GM21526 (cell line): Measurements from ENCODE around the gene EFCAB8.
"Not testable (repeated sequence)": the region's sequence is repeated elsewhere in the genome, so short reads cannot be mapped to it uniquely, and the experiment has no call there.

Experiments
- ATAC-seq: cut with Tn5 transposase; IDR thresholded peaks from one replicate; pipeline ENCODE4 v1.9.1; 2021; ENCODE audit warnings: moderate library complexity; ENCODE audit not compliant: unreplicated experiment, low FRiP score

Gene EFCAB8

DNA sequence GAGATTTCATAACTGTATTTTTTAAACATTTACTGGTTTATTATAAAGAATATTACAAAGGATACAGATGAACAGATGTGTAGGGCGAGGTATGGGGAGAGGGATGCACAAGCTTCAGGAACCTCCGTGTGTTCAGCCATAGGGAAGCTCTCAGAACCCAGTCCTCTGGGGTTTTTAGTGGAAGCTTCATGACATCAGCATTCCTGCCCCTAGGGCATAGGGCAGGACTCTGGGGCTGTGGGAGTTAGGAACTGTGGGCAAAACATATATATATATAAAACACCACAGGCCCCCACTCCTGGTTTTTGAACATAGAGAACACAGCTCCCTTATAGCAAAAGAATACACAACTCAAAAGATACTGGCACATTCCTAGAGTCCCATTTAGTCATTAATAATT, 21.9 kb downstream of the EFCAB8 start:
- ATAC-seq, result no peak

DNA sequence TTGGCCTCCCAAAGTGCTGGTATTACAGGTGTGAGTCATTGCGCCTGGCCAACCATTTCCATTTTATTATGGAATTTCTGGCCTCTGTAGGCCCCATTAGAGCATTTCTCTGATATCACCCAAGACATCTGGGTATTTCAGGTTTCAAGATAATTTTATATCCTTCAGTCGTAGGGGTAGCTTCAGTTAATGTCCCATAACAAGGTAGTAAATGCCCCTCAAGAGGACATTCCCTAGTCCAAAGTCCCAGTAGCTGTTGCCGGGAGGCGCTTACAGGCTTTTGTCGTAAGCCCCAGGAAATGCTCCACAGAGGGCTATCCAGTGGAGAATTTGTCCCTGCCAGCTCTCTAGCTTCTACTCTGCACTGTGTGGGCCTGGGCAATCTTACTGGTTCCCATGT, 24.4 kb downstream of the EFCAB8 start:
- ATAC-seq, result no peak

DNA sequence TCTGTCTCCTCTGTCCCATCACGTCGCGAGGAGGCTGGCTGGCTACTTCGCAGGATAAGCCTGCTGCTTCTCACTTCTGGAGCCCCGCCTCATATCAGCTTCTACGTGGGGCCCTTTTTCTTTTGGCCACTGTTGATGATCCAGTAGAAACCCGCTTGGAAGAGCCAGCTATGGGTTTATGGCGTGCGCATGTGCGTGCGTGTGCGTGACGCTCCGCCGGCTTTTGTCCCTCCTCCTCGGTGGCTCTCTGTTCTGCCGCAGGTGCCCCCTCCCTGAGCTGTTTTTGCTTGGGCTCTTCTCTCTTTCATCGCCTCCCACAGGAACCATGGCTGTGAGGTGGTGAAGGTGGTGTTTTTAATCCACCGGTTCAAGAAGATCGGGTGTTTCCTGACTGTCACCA, 26.5 kb downstream of the EFCAB8 start:
- ATAC-seq, result no peak

DNA sequence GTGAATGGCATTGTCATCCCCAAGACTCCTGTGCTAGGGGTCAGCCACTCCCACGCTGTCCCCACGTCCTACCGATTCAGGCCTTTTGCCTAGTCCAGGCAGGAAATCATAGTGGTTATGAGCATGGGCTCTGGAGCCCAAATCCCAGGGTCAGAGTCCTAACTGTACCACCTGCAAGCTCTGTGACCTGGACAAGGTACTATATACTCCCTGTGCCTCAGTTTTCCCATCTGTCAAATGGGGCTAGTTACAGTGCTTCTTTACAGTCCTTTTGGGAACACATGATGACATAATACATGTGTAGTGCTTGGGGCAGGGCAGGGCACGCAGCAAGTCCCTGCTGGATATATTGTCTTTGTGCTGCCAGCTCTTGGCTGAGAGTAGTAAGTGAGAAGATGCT, 27.2 kb downstream of the EFCAB8 start:
- ATAC-seq, result no peak

DNA sequence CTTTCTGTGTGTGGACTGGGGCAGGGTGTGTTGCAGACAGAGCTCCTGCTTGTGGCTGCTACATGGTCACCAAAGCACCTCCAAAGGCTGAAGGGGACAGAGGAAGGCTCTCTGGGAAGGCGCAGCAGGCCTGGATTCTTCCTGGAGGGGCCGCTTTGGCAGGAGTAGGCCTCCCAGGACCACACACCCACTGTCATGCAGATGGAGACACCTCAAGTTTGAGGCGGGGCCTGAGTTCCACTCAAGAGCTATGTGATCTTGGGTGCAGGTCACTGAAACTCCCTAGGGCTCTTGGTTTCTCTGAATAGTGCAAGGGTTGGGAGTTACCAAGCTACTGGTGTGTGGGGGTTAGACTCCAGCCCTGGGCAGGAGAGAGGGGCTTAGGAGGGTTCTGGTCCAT, 27.9 kb downstream of the EFCAB8 start:
- no peak for ATAC-seq

DNA sequence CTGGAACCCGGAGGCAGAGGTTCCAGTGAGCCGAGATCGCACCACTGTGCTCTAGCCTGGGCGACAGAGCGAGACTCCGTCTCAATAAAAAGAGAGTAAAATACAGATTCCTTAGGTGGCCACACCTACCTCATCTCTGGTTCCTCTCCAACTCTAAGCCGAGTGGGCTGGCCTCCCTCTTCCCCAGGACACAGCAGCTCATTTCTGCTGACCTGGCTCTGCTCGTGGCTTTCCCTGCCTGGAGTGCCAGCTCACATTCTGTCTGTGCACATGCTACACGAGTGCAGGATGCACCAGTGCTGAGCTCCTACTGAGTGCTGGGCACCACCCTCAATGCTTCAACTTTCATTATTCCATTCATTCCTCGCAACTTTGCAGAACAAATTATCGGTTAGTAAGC, 28.8 kb downstream of the EFCAB8 start:
- no peak for ATAC-seq

DNA sequence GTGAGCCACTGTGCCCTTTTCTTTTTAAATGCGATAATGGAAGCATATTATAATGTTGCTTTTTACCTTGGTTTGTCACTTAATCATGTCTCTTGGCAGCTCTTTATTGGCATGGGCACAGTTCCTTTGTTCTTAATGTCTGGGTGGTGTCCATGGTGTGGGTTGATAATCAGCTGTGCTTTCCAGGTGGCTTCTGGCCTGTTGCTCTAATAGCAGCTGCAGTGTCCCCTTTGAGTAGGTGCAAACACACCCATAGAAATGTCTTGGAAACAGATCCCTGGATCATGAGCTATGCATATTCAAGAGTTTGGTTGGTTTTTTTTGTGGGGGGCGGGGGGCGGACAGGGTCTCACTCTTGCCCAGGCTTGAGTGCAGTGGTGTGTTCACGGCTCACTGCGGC, 29.9 kb downstream of the EFCAB8 start:
- ATAC-seq, result no peak

DNA sequence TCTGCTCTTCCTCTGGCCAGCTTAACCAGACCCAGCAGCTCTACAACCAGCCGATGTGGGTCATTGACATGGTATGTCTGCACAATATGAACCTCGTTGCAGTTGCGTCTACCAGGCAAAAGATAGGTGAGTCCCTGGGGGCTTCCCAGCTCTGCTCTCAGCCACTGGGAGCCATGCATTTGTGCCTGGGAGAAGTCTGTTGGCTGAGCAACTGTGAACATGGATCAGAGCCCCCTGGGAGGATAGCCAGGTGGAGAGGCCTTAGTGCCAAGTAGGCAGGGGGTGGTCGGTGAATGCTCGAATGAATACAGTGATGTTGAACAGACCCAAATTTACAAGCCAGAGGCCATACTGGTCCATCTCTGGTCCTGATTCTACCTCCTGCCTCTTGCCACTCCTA, 30.6 kb downstream of the EFCAB8 start:
- ATAC-seq, result no peak

DNA sequence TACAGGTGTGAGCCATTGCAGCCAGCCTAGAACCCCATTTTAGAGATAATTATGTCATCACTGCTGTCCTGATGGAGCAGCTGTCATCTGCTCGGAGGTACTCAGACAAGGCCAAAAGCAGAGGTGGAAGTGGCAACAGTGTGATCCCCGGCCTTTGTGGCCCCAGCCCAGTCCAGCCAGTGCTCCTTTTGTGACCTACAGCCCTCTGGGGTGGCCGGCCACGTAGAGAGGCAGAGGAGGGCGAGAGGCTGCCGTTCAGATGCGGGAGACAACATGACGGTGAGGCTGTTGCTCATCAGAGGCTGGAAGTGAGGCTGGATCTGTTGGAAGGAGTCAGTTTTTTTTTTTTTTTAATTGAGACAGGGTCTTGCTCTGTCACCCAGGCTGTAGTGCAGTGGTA, 32.8 kb downstream of the EFCAB8 start:
- no peak for ATAC-seq

DNA sequence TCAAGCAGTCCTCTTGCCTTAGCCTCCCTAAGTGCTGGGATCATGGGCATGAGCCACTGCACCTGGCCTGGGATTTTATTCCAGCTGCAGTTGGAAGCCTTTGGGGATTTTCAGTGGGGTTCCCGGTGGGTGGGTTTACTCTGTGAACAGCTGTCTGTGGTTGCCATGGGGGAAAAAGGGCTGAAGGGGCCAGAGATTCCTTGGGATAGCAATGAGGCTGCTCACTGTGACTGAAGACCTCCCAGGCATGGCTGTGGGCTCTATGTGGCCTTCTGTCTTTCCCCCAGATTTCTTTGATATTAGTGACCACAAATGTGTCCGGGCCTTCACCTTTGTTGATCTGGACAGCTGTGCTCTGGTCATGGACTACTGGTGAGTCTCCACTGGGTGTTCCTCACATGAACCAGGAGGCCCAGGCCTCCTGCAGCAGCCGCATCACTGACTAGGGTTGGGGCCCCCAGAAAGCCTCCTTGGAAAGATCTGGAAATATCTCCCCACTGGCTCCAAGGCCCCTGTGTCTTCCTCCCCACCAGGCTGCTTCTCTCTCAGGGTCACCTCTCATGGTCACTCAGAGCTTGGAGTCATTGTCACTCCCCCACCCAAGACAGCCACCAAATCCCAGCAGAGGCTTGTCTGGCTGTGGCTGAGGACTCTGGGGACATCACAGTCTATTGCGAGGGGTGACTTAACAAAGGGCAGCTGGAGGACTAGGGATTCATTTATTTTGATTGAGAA, 33.4 kb downstream of the EFCAB8 start:
- ATAC-seq, result no peak

DNA sequence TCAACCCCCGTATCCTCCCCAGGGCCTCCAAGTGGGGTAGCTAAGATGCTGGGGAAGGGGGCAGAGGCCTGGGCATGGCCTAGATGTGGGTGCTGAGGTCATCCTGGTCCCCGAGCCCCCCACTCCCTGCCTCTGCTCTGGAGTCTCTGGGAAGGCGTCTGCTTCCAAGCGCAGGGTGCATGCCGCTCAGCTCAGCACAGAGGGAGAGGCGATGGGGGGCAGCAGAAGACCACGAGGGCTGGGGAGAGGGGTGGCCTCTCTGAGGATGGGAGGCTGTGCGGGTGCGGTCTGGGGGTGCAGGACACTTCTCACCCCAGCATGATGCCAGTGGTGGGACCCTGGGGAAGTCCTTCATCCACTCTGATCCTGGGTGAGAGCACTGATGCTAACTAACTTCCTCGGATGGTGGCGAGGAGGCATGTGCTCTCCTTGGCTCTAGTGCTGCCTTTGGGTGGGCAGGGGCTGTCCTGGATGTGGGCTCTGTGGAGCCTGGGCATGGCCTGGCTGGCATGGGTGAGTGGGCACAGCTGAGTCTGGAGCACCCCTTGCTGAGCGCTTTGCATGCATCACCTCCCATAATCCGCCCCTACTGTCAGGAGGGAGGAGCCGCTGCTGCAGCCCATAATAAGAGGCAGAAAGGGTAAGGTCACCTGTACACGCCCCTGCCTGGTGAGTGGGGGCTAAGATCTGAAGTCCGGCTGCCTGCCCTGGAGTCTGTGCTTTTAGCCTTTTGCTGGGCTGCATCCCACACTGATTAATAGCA, 34.7 kb downstream of the EFCAB8 start:
- ATAC-seq, result no peak

DNA sequence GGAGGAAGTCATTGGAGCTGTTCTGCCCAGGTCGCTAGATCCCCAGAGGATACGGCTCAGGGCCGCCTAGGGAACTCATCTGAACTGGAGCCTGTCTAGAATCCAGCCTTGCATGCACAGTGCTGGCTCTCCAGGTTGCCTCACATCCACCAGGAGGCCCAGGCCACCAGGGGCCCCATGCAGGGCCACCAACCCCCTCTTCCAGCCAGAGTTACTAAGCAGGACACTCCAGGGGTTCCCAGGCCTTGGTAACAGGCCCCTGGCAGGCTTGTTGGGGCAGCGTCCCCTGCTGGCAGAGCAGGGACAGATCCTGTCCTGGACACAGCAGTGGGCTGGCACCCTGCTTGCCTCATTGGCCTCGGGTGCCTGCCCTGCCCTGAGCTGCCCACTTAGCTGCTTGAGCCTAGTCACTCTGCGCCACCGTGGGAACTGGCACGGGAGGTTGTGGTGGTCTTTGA, 35.3 kb downstream of the EFCAB8 start:
- no peak for ATAC-seq

DNA sequence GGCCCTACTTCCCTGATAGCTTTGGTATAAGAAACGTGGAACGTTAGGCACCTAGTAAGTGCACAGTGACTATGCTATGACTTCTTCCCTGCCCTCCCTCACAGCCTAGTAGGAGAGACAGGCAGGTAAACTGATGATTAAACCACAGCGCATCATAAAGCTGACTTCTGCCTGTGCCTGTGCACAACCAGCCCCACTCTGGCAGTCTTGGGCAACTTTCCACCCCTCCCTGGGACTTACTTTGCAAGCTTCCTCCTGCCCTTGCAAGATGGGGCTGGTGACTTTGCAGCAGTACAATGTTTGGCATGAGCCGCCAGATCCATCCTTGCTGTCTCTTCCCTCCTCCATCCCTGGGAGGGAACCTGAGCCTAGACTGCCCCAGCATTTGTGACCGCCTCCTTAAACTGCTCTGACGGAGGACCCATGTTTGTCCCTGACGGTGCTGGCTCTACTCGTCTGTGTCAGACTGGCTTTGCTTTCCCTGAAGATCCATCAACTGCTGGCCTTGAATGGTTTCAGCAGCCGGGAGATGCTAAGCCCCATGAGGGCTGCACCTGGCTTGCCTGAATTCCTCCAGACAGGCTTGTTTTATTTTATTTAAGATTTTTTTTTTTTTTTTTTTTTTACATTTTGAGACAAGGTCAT, 36.1 kb downstream of the EFCAB8 start:
- no peak for ATAC-seq

DNA sequence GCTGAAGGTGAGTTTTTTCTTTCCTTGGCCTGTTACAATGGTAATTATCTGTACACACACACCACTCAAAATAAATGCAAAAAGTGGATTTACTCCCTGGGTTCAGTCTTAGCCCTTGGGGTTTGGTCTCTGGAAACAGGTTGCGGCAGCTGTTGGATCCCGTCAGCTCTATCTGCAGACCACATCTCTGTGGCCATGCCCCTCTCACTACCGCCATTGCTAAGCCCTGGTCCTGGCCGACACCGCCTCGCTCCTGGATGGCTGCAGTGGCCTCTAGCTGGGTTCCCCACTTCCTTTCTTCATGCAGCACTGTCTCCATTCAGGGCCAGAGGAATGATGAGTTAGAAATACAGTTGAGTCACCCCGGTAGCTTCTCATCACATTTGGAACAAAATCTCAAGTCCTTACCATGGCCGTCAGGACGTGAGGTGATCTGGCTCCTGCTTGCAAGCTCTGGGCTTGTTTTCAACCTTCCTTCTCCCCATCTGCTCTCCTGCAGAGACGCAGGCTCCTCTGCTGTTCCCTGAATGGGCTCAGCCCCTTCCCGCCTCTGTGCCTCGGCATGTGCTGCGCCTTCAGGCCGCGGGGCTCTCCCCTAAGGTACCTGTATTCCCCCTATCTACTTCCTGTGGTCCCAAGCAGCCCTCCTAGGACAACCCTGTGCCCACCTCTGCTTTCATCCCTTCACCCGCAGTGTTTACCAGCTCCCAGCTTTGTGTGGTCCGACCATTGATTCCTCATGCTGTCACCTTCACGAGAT, 38.0 kb downstream of the EFCAB8 start:
- ATAC-seq, result no peak

DNA sequence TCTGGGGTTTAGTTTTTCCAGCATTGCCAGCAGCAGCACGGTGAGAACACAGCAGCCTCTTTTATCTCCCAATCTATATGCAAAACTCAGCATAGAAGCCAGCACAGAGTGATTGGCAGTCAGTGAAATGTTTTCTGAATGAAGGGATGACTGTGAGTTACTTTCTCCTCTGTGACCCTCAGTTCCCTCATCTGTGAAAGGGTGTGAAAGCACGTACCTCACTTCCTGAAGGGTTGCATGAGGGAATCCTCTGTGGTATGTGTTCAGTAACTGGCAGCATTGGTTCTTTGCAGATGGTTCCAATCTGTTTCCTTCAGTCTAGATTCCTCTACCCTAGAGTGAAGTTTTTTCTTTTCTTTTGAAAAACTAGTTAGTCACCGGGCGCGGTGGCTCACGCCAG, 40.0 kb downstream of the EFCAB8 start:
- ATAC-seq, result no peak

DNA sequence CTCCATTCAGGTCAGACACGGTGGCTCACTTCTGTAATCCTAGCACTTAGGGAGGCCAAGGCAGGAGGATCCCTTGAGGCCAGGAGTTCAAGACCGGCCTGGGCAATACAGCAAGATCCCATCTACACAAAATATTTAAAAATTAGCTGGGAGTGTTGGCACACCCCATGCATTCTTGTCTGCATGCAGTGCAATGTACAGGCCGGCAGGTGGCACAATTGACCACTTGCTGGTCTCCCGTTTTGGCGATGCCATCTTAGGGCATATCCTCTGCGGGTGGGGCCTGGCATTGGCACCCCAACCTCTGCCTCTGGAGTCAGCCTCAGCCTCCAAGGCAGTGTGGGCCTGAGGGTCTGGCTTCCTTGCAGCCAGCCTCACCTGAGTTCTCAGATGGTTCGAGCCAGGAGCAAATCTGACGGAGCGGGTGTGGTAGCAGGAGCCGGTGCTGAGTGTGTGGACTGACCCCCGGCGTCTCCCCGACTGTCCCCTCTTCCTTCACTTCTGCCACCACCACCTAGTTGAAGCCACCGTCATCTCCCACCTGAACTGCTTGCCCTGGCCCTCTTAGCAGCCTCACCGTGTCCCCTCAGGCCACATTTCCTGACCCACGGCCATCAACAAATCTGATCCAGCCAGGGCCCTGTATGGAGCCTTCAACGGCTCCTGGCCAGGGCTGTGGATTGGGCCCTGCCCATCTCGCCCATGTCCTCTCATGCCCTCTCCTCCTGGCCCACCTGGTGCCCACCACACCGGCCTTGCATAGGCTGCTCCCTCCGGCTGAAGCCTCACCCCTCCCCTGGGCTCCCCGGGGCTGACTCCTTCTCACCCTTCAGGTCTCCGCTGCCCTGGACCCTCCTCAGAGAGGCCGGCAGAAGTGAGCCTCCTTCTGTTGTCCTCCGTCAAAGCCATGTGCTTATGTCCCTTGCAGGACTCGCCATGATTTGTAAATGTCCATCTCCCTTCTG, 44.0 kb downstream of the EFCAB8 start:
- no peak for ATAC-seq

DNA sequence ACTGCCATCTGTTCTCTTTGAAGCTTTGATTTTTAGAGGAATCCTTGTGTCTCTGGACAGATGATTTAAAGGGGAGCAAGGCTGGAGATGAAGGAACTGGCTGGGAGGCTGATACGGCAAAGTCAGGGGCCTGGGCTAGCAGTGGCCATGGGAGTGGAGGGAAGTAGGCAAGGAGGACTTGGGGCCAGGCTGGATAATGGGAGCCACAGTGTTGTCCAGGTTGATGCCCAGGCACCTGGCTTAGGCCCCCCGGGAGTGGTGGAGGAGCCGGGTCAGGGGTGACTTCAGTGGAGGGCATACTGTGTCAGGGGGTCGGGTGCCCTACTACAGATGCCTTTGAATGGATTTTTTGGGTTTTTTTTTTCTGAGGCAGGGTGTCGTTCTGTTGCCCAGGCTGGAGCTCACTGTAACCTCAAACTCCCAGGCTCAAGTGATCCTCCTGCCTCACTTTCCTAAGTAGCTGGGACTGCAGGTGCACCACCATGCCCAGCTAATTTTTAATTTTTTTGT, 45.0 kb downstream of the EFCAB8 start:
- ATAC-seq, result no peak

DNA sequence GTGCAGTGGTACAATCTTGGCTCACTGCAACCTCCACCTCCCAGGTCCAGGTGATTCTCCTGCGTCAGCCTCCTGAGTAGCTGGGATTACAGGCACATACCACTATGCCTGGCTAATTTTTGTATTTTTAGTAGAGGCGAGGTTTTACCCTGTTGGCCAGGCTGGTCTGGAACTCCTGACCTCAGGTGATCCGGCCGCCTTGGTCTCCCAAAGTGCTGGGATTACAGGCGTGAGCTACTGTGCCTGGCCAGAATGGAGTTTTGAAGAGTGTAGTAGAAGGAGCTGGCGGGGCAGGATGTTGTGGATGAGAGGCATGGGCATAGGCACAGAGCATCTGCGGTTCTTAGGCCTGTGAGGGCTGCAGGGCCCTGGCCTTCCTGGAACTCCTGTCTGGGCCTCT, 46.0 kb downstream of the EFCAB8 start:
- not testable (repeated sequence) for ATAC-seq

DNA sequence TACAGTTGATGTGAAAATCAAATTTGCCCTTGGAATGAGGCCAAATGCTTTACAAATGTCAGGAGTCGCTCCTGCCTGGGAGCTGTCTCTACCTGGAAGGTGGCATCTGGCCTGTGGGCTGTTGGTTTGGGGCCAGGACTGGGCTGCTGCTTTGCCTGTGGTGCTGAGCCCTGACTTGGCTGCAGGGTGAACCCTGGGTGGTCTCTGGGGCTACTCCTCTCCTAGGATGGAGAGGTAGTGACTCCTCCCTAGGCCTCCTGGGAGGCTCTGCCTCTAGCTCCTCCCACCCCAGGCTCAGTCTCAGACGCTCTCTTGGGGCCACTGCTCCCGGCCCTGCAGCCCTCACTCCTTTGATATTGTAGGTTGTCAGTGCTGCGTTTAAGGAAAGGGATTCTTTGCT, 47.5 kb downstream of the EFCAB8 start:
- ATAC-seq, result no peak
